Coronary artery (tissue), 2 donors: ENCODE measurements around the gene MNT.

ENCODE experiments used
- DNase-seq: peaks from one replicate; pipeline ENCODE4 v3.0.0-alpha.2; 2017; ENCODE audit warnings: low spot score
- H3K27ac ChIP-seq, 2 donors: fragments of 200-600 bp; sonication (generic); one replicate each; pipeline ENCODE4 v1.5.1; 2016 to 2019
- H3K4me3 ChIP-seq: fragments of 200-600 bp; sonication (generic); 2 replicates; pipeline ENCODE4 v1.5.1; 2016; ENCODE audit warnings: mild to moderate bottlenecking, moderate library complexity
- TF ChIP-seq, protein P1 (sequence below): fragments of 200-600 bp; sonication (generic); IDR thresholded peaks from one replicate; pipeline ENCODE4 v1.5.1; 2019; ENCODE audit warnings: antibody characterized with exemption

Gene MNT

DNA sequence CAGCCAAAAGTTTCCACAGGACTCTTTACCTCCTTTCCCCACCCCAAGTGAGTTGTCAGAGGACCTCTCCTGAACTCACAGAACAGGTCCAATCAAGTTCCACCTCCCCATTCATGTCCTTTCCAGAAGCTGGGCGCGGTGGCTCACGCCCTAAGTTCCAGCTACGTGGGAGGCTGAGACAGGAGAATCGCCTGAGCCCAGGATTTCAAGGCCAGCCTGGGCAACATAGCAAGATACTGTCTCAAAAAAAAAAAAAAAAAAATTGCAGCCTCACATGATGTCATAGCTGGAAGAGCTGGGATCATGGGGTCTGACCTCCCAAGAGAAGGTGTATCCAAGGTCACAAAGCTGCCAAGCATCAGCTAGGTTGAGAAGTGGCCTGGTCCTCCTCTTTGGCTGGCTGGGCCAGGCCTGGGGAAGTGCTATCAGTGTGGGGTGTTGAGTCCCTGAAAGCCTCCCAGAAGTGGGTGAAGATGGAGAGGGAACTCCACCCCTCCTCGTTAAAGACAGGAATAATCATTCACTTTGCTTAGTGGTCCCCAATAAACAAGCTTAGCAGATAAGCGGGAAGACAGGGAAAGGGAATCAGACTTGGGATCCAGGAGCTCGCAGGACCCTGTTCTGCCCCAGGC, 5.5 kb upstream of the MNT start:
- Histone ChIP-seq H3K27ac (peak overlapping the region; percentile 88 to 89), H3K4me3 (peak overlapping the region; percentile 35)
- DNase-seq: peak; percentile 72
- TF ChIP-seq, protein P1, sequence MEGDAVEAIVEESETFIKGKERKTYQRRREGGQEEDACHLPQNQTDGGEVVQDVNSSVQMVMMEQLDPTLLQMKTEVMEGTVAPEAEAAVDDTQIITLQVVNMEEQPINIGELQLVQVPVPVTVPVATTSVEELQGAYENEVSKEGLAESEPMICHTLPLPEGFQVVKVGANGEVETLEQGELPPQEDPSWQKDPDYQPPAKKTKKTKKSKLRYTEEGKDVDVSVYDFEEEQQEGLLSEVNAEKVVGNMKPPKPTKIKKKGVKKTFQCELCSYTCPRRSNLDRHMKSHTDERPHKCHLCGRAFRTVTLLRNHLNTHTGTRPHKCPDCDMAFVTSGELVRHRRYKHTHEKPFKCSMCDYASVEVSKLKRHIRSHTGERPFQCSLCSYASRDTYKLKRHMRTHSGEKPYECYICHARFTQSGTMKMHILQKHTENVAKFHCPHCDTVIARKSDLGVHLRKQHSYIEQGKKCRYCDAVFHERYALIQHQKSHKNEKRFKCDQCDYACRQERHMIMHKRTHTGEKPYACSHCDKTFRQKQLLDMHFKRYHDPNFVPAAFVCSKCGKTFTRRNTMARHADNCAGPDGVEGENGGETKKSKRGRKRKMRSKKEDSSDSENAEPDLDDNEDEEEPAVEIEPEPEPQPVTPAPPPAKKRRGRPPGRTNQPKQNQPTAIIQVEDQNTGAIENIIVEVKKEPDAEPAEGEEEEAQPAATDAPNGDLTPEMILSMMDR: no peak

GRCh38 chr17:2405247-2405926, 4.5 kb upstream of the MNT start:
- DNase-seq: peak; percentile 70
- Histone ChIP-seq H3K27ac (peak overlapping the region; percentile 55 to 100), H3K4me3 (no peak overlapping the region)
- TF ChIP-seq, protein P1: no peak

DNA sequence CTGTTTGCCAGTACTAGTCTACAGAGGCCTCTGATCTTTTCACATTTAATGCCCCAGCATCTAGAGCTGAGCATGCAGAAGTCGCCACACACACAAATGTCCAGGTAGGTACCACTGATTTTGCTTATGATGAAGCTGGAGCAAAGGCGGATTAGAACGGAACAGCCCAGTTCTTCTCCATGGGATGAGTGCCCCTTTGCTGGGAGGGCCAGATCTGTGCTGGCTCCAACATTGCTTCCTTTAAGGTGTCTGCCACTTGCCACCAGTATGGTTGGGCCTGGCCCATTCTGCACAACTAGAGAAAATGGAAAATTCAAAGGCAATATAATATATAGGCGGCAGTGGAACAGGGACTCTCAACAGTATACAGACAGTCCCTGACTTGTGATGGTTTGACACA, 2.2 kb upstream of the MNT start:
- H3K27ac ChIP-seq: peak overlapping the region; percentile 98 to 100
- H3K4me3 ChIP-seq: no peak overlapping the region
- TF ChIP-seq, protein P1: no peak
- DNase-seq: no peak

- no peak for DNase-seq
- peak overlapping the region; percentile 98 to 100 for H3K27ac ChIP-seq
- TF ChIP-seq, protein P1: no peak
- H3K4me3 ChIP-seq: peak overlapping the region; percentile 86
Observed at GRCh38 chr17:2402544-2402943, 1.7 kb upstream of the MNT start.

GRCh38 chr17:2401426-2402221, 764 bp upstream of the MNT start:
- Histone ChIP-seq H3K4me3 (peak overlapping the region; percentile 86), H3K27ac (peak overlapping the region; percentile 98 to 100)
- DNase-seq: peak; percentile 100
- TF ChIP-seq, protein P1: no peak

DNA sequence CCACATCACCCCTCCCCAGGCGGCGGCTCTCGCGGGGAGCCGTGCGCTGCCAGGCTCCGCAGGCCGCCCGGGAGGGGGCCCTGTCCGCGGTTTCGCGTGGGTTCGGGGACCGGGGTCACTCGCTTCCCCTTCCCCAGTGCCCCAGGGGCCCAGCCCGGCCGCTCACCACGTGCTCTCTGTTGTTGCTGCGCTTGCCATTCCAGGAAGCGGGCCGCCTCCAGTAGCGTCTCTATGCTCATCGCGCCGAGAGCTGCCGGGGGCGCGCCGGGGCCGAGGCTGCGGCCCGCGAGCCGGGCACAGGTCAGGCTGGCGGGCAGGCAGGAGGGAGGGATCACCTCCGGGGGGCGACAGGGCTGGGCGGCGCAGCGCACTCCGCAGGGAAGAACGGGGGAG, 390 bp downstream of the MNT start:
- TF ChIP-seq, protein P1: no peak
- no peak for DNase-seq

More for the DNA sequence above, 390 bp downstream of the MNT start:
- Histone ChIP-seq H3K27ac (peak overlapping the region; percentile 98 to 100), H3K4me3 (peak overlapping the region; percentile 86)
